Measurements from ENCODE around the gene PTH1R.

Gene PTH1R

GRCh38 chr3:46938118-46938517 lies 60.6 kb downstream of the PTH1R start:
- DNase-seq (ENCODE audit: extremely low spot score, insufficient read length, low read depth): no peak
- FAIRE-seq: no peak

GRCh38 chr3:46939578-46940445 lies 62.3 kb downstream of the PTH1R start:
- FAIRE-seq: no peak
- no peak for DNase-seq (ENCODE audit: extremely low spot score, insufficient read length, low read depth)

GRCh38 chr3:46942076-46942475 lies 64.6 kb downstream of the PTH1R start:
- FAIRE-seq: no peak
- no peak for DNase-seq (ENCODE audit: extremely low spot score, insufficient read length, low read depth)

DNA sequence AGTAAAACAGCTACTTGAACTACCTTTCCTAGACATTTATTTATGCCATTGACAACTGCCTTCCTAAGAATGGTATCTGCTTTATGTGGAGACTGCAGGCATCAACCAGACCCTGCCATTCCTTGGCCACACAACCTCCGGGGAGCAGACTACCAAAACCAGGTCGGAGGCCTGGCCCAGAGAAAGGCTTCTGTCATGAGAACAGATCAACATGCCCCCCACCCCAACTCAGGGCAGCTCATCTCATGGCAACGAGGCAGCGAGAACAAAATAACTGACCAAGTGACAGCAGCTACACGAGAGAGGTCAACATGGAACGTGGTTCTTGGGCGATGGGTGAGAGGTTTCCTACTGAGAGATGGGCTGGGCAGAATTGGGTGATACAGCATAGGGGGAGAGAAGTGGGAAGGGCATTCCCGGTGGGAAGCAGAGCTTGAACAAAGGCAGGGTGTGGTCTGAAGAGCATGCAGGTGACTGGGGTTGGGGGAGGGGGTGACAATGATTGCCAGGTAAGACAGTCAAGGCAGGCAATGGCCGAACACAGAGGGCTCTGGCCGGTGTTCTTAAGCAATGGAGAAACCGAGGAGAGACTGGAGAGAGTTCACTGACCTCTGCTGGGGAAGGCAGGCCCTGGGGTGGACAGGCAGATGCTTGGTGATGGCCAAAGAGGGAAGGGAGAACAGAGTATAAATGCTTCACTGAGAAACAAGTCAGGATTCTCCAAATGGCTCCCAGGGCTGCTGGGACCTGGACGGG lies 65.1 kb downstream of the PTH1R start:
- no peak for FAIRE-seq

GRCh38 chr3:46943237-46944187 lies 66.0 kb downstream of the PTH1R start:
- FAIRE-seq (peak; percentile 85), DNase-seq (ENCODE audit: extremely low spot score, insufficient read length, low read depth) (no peak)

More for the DNA sequence above, 65.1 kb downstream of the PTH1R start:
- DNase-seq (ENCODE audit: extremely low spot score, insufficient read length, low read depth): no peak

DNA sequence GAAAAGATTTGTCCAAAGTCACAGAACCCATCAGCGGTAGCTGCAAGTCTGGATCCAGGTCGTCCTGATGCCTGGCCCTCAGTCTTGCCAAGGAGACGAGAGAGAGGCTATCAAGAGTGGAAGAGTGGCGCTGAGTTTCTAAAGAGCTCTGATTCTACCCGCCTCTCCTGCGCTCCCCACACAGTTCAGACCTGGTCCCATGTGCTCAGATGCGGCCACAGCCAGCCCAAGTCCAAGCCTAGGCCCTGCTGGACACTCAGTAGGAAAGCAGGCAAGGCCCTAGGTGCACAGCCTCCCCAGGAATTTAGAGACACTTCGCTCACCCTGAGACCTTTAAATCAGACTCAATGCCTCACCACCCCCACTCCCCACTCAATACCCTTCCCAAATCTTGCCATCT lies 66.7 kb downstream of the PTH1R start:
- peak; percentile 26 for FAIRE-seq
- DNase-seq (ENCODE audit: extremely low spot score, insufficient read length, low read depth): no peak

DNA sequence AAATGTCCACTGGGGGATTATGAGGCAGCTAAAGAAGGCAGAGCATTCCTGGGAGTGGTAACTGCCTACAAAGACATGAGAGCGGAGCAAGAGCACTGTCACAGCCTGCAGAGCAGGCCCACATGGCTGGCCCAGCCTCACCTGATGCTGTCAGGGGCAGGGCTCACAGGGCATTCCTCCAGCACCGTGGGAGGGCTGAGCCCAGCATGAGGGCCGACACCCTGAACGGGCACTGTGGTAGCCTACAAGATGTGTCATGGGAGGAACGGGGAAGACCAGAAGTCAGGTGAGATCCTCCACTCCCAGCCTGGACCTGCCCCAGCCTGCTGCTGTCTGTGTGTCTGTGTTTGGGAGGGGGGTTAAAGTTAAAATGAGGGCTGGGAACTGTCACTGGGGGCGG lies 68.9 kb downstream of the PTH1R start:
- FAIRE-seq (no peak), DNase-seq (ENCODE audit: extremely low spot score, insufficient read length, low read depth) (no peak)

DNA sequence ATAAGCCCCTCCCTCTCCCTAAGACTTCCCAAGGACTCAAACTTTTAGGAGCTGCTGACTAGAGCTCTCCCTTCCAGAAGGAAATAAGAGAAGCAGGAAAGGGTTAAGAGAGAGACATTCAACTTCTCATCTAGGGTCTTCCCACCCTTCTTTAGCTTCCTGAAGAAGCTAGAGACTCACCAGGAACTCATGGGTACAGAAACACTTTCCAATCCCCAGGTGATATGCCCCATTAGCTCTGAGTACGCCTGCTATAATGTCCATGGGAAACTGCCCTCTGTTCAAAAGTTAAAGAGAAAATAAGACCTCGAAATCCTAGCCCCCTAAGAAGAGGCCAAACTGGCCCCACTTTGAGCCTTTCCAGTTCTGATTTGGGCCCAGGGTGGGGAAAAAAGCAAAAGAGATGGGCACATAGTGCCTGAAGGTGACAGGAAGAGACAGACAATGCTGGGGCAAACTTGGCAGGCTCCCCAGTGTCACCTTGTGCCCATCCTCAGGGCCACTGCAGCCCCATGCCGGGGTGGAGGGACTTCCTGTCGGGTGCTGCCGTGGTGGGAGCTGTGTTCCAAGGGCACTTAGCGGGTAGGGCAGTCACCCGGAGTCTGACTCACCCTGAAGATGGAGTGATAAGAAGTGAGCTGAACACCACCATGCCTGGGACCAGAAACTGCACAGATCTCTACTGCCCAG lies 69.5 kb downstream of the PTH1R start:
- FAIRE-seq: no peak

GRCh38 chr3:46947546-46947901 lies 70.0 kb downstream of the PTH1R start:
- DNase-seq (ENCODE audit: extremely low spot score, insufficient read length, low read depth) (no peak), FAIRE-seq (no peak)

More for the DNA sequence above, 69.5 kb downstream of the PTH1R start:
- no peak for DNase-seq (ENCODE audit: extremely low spot score, insufficient read length, low read depth)

- FAIRE-seq: no peak
- DNase-seq (ENCODE audit: extremely low spot score, insufficient read length, low read depth): no peak
Observed at GRCh38 chr3:46947981-46948791, 70.7 kb downstream of the PTH1R start.

- DNase-seq (ENCODE audit: extremely low spot score, insufficient read length, low read depth) (no peak), FAIRE-seq (peak; percentile 98)
Observed at GRCh38 chr3:46948830-46949671, 71.5 kb downstream of the PTH1R start.

DNA sequence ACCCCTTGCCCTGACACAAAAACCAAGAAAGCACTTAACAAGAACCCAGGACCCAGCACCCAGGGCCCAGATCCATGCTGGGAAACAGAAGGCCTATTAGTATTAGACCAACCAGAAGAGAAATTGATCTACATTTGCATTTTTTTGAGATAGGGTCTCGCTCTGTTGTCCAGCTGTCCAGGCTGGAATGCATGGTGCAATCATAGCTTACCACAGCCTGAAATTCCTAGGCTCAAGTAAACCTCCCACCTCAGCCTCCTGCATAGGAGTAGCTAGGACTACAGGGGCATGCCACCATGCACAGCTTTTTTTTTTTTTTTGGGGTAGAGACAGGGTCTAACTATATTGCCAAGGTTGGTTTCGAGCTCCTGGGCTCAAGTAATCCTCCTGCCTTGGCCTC lies 72.7 kb downstream of the PTH1R start:
- FAIRE-seq: no peak

DNA sequence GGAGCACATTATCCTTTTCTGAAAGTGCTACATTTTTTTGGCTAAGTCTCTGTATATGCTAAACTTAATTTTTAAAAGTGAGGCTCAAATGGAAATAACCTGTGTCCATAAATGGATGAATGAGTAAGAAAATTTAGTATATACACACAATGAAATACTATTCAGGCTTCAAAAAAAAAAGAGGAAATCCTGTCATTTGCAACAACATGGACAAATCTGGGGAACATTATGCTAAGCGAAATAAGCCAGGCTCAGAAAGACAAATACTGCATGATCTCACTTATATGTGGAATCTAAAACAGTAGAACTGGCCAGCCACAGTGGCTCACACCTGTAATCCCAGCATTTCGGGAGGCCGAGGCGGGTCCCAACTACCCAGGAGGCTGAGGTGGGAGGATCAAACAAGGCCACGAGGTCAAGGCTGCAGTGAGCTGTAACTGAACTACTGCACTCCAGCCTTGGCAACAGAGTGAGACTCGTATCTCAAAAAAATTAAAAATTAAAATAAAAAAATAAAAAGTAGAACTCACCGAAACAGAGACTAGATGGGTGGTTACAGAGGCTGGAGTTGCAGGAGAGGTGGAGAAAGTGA lies 73.2 kb downstream of the PTH1R start:
- FAIRE-seq: no peak
- DNase-seq (ENCODE audit: extremely low spot score, insufficient read length, low read depth): no peak

More for the DNA sequence above, 72.7 kb downstream of the PTH1R start:
- DNase-seq (ENCODE audit: extremely low spot score, insufficient read length, low read depth): no peak

DNA sequence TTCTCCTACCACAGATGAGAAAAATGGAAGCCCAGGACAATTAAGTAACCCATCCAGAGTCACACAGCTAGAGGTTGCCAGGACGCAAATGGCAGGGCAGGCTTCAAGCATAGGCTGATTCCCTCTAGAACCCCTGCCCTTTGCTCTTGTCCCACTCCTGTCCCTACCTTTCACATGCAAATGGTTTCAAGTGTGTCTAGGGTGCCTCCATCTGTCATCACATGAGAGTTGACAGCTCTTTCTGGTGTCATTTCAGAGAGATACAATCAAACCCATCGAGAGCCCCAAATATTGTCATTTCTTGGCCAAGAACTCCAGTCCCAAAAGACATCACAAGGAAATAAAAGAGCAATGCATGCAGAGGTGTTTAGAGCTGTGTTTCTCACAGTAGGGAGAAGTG lies 75.3 kb downstream of the PTH1R start:
- FAIRE-seq: peak; percentile 46

More for the DNA sequence above, 75.3 kb downstream of the PTH1R start:
- DNase-seq (ENCODE audit: extremely low spot score, insufficient read length, low read depth): no peak

Measured in GM18507 (cell line).